Heart right ventricle (tissue), 16 donors: Measurements from ENCODE around the gene SLC35B2. TPM values are rescaled to one million over a fixed set of nuclear protein-coding genes. Genes with fewer than 3 reads are reported as not detected.

Source experiments
- ATAC-seq, 8 donors: fragments of 200-7000 bp; cut with Tn5 transposase; one replicate each; pipeline ENCODE4 v1.9.1; 2020; ENCODE audit warnings: mild to moderate bottlenecking in 8 of 8, moderate library complexity in 8 of 8, moderate number of reproducible peaks in 1 of 8
- DNase-seq, 2 donors: peaks; one replicate each; pipeline ENCODE4 v3.0.0-alpha.2; 2020
- H3K27ac ChIP-seq, 10 donors: fragments of 200-600 bp; sonication (generic) in 2 of 10; one replicate each; pipeline versions ENCODE4 v1.5.0 to v1.8.0; 2020 to 2022; ENCODE audit warnings: mild to moderate bottlenecking in 3 of 10
- H3K27me3 ChIP-seq, 7 donors: fragments of 200-600 bp; one replicate each; pipeline ENCODE4 v1.8.0; 2021 to 2022; ENCODE audit warnings: mild to moderate bottlenecking in 2 of 7
- H3K36me3 ChIP-seq, 9 donors: fragments of 200-600 bp; sonication (generic) in 1 of 9; one replicate each; pipeline versions ENCODE4 v1.5.0 to v1.8.0; 2020 to 2022; ENCODE audit warnings: mild to moderate bottlenecking in 2 of 9
- H3K4me1 ChIP-seq, 9 donors: fragments of 200-600 bp; sonication (generic) in 1 of 9; one replicate each; pipeline versions ENCODE4 v1.5.0 to v1.8.0; 2020 to 2022; ENCODE audit warnings: mild to moderate bottlenecking in 4 of 9
- H3K4me3 ChIP-seq, 10 donors: fragments of 200-600 bp; sonication (generic) in 2 of 10; one replicate each; pipeline versions ENCODE4 v1.5.0 to v1.8.0; 2020 to 2022; ENCODE audit warnings: mild to moderate bottlenecking in 7 of 10, moderate library complexity in 2 of 10
- H3K9me3 ChIP-seq, 11 donors: fragments of 200-600 bp in 10 of 11; sonication (generic) in 2 of 11; one replicate each; pipeline versions ENCODE4 v1.5.0 to v1.8.0; 2013 to 2022; ENCODE audit warnings: mild to moderate bottlenecking in 2 of 11, control low read depth in 1 of 11, moderate library complexity in 1 of 11
- CTCF ChIP-seq, 9 donors: fragments of 200-600 bp; sonication (generic) in 2 of 9; IDR thresholded peaks; one replicate each; pipeline versions ENCODE4 v1.5.0 to v1.8.0; 2021 to 2022; ENCODE audit warnings: antibody characterized with exemption in 9 of 9, mild to moderate bottlenecking in 5 of 9, moderate library complexity in 1 of 9
- WGBS, 2 donors: extraction: QIAGEN DNeasy Blood & Tissue Kit; methylation state at CpG; one replicate each; pipeline ENCODE4 v1.1.7; 2013; ENCODE audit warnings: inconsistent platforms in 1 of 2; 5-methylcytosine and 5-hydroxymethylcytosine counted together
- intact Hi-C, 10 donors: fragments of 100-400 bp; cut with DNase I; formaldehyde crosslinking; loops; one replicate each; pipeline versions ENCODE4 v1.11.1 to v1.14.2; 2022
- polyA plus RNA-seq, 2 donors: library from polyadenylated mRNA; stranded (reverse); fragments of 200-250 nt; gene quantifications; one replicate each; pipeline ENCODE4 v1.2.3, GENCODE V29; 2013
- total RNA-seq, 10 donors: library from RNA; stranded (reverse); fragmentation: NEBNext Ultra II Directional in 3 of 10; extraction: Animal tissue kit (Norgen Biotek cat#: 25700) in 3 of 10; gene quantifications; one replicate each; pipeline versions ENCODE4 v1.2.1 to v1.2.4, GENCODE V29; 2021 to 2023
- donor health status: Arrhythmogenic right ventricular cardiomyopathy.
- donor health status: ischemic (EF 13 %, LVEDD 7.1; RV severe dilation, severe dysfunction).
- donor health status: healthy with polysubstance abuse.
- donor health status: DM: no; HTN: yes; CAD: no.
- donor health status: DM: no; HTN: no; CAD: no.
- donor health status: ischemic (EF 25% LVEDD 6.9; RV normal size, moderate dysfunction).
- donor health status: ischemic (EF 25% LVEDD 5.7; RV mildly dilated, moderate dysfunction).
- donor health status: healthy.
- donor health status: DM: yes; HTN: yes; CAD: no.
- donor health status: Ischemic cardiomyopathy.
- donor health status: ischemic (EF 35%, LVEDD 5.7; RV mildly dilated, moderate dysfunction).
- donor health status: nonischemic (EF 11% LVEDD 7.7; RV severe dilation, severe dysfunction).
- donor health status: DM: yes; HTN: yes; CAD: no.
- donor health status: PGD.
- donor health status: ischemic (EF 29% LVEDD 5.4; RV normal size, mild dysfunction).
- donor health status: nonischemic (EF 23%, LVEDD 6.1; RV moderate dilation, normal function).

The SLC35B2 gene
- total and polyA plus RNA-seq, 12 donors, result 9.1 to 29.8 (median 23.7) TPM

- Histone ChIP-seq H3K27me3 (no peaks in the 10 kb centered on the region), H3K27ac (no peak overlapping the region), H3K9me3 (no peaks in the 10 kb centered on the region), H3K4me1 (peaks cover 0 to 6% (median 2%) of the 10 kb centered on the region in 9 donors), H3K36me3 (no peaks in the 10 kb centered on the region), H3K4me3 (no peak overlapping the region)
- no peak for TF ChIP-seq CTCF (IDR thresholded peaks at IDR 0.05)
- ATAC-seq (no peak), DNase-seq (no peak)
- intact Hi-C loops, result no loop called here
- 93 to 95% methylated on average over 3 of the region's 3 CpGs for WGBS, 2 donors
Measured at GRCh38 chr6:44211284-44211683, 46.0 kb downstream of the SLC35B2 start.

- no peak for ATAC-seq
- no peaks in the 10 kb centered on the region for H3K9me3 ChIP-seq
- 92 to 96% methylated on average over 6 of the region's 6 CpGs for WGBS, 2 donors
- H3K27me3 ChIP-seq, result no peaks in the 10 kb centered on the region
- H3K36me3 ChIP-seq, result no peaks in the 10 kb centered on the region
- DNase-seq, result no peak
- intact Hi-C loops, result no loop called here
- TF ChIP-seq CTCF (IDR thresholded peaks at IDR 0.05), result no peak
- no peak overlapping the region for H3K4me3 ChIP-seq
- H3K27ac ChIP-seq, result no peak overlapping the region
- H3K4me1 ChIP-seq, result peaks cover 0 to 10% (median 7%) of the 10 kb centered on the region in 9 donors
Measured at GRCh38 chr6:44207966-44208365, 49.4 kb downstream of the SLC35B2 start.

Other genes starting within 250 kb of the SLC35B2 start
- 10 to 100 TPM; 35.1 to 51.5 (median 41.4) TPM for gene MRPL14, start 130.1 kb downstream of the SLC35B2 start, total RNA-seq
- gene MRPL14, start 130.1 kb downstream of the SLC35B2 start, polyA plus RNA-seq, result 10 to 100 TPM; 29.9 to 89.7 TPM
- gene TMEM63B, start 130.0 kb downstream of the SLC35B2 start, total RNA-seq, result 10 to 100 TPM; 32.2 to 67.1 (median 37.6) TPM
- gene TMEM63B, start 130.0 kb downstream of the SLC35B2 start, polyA plus RNA-seq, result 10 to 100 TPM; 20.3 to 37.4 TPM
- gene CAPN11, start 98.7 kb downstream of the SLC35B2 start, total RNA-seq, result under 1 TPM in 6 of 10 donors, not detected in 4; 0.09 to 0.72 (median 0.24) TPM
- gene CAPN11, start 98.7 kb downstream of the SLC35B2 start, polyA plus RNA-seq, result under 1 TPM; 0.32 to 0.37 TPM
- 1 to 10 TPM in 2 of 10 donors, under 1 TPM in 3, not detected in 5; 0.41 to 2.3 (median 0.86) TPM for gene MYMX, start 40.6 kb downstream of the SLC35B2 start, total RNA-seq
- under 1 TPM in 1 of 2 donors, not detected in 1; 0.91 TPM for gene MYMX, start 40.6 kb downstream of the SLC35B2 start, polyA plus RNA-seq
- gene SLC29A1, start 33.9 kb downstream of the SLC35B2 start, total RNA-seq, result 100 to 1,000 TPM; 104 to 198 (median 146) TPM
- 10 to 100 TPM; 46.3 to 90.9 TPM for gene SLC29A1, start 33.9 kb downstream of the SLC35B2 start, polyA plus RNA-seq
- gene HSP90AB1, start 10.4 kb downstream of the SLC35B2 start, total RNA-seq, result 1,000 to 10,000 TPM in 4 of 10 donors, 100 to 1,000 TPM in 6; 675 to 1,053 (median 920) TPM
- 100 to 1,000 TPM; 235 to 764 TPM for gene HSP90AB1, start 10.4 kb downstream of the SLC35B2 start, polyA plus RNA-seq
- gene NFKBIE, start 8.0 kb upstream of the SLC35B2 start, total RNA-seq, result 1 to 10 TPM; 1.5 to 8.7 (median 3.4) TPM
- gene NFKBIE, start 8.0 kb upstream of the SLC35B2 start, polyA plus RNA-seq, result 1 to 10 TPM; 5.7 to 5.9 TPM
- 1 to 10 TPM in 1 of 10 donors, under 1 TPM in 5, not detected in 4; 0.09 to 2.2 (median 0.43) TPM for gene TMEM151B, start 12.9 kb upstream of the SLC35B2 start, total RNA-seq
- 1 to 10 TPM in 1 of 2 donors, under 1 TPM in 1; 0.14 to 1.2 TPM for gene TMEM151B, start 12.9 kb upstream of the SLC35B2 start, polyA plus RNA-seq
- gene AARS2, start 55.8 kb upstream of the SLC35B2 start, total RNA-seq, result 10 to 100 TPM in 1 of 10 donors, 1 to 10 TPM in 9; 7.0 to 10.9 (median 8.5) TPM
- gene AARS2, start 55.8 kb upstream of the SLC35B2 start, polyA plus RNA-seq, result 1 to 10 TPM; 4.7 to 6.5 TPM
- gene SPATS1, start 85.1 kb upstream of the SLC35B2 start, total RNA-seq, result not detected
- gene SPATS1, start 85.1 kb upstream of the SLC35B2 start, polyA plus RNA-seq, result not detected
- 10 to 100 TPM; 17.5 to 26.5 (median 20.9) TPM for gene CDC5L, start 130.2 kb upstream of the SLC35B2 start, total RNA-seq
- 1 to 10 TPM; 5.4 to 9.3 TPM for gene CDC5L, start 130.2 kb upstream of the SLC35B2 start, polyA plus RNA-seq